Measurements from ENCODE around the gene TRUB1. TPM values are rescaled to one million over a fixed set of nuclear protein-coding genes. Genes with fewer than 3 reads are reported as not detected.

The TRUB1 gene
- total RNA-seq, 1 donor from 2014 or later, result 63.3 TPM

Small RNAs within 50 kb of the gene (small RNA-seq; reads per million reads assigned to genes)
- gene RNU6-1121P, result not detected

Other genes with a start within 250 kb of the TRUB1 start
- gene FHIP2A, start 116.4 kb upstream of the TRUB1 start, total RNA-seq, result 47.7 TPM
- gene ATRNL1, start 155.2 kb downstream of the TRUB1 start, total RNA-seq, result 856 TPM